ENCODE measurements around the gene ZNF474.
"Not testable (repeated sequence)": the region's sequence is repeated elsewhere in the genome, so short reads cannot be mapped to it uniquely, and the experiment has no call there.

Gene ZNF474

DNA sequence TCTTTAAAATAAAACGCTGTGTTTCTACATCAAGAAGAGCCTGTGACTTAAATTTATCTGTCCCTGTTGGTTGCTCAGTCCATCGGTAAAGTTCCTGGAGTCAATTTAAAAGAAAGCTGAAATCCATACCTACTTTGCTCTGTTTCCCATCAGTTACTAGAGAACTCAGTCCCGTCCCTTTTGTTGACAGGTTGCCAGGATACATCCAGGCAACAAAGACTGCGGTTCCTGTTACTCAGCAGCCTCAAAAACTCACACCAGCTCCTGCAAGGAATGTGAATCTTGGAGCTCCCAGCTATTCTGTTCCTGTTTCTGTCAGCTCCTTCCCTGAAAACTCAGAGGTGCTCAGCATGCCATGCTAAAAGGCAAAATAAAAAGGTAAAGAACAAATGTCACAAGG, at the start of gene ZNF474:
ZNF474 (plus strand) TSS at position 241 of the 400 bp plus-strand sequence. CDS start 22,445 bp downstream, outside the sequence.
- no peak for FAIRE-seq
- no peak for DNase-seq (ENCODE audit: insufficient read length, low spot score)

DNA sequence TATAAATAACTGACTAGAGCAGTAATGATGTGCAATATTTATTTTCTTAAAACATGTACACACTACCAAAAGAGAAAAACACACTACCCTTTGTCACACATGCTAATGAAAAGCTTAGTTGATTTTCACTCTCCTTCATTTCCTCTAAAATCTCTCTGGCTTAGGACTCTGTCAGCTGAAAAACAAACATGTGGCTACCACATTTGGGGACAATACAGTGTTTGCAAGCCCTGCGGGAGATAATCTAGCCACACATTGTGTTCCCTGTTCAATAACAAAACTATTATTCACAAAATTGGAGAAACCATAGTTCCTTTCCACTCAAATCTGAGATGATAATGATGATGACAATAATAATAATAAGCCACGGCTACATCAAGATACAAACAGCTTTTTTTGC, 47.8 kb upstream of the ZNF474 start:
- no peak for FAIRE-seq
- DNase-seq (ENCODE audit: insufficient read length, low spot score) = no peak

GRCh38 chr5:122083535-122083934, 45.8 kb upstream of the ZNF474 start:
- DNase-seq (ENCODE audit: insufficient read length, low spot score) (no peak), FAIRE-seq (no peak)

DNA sequence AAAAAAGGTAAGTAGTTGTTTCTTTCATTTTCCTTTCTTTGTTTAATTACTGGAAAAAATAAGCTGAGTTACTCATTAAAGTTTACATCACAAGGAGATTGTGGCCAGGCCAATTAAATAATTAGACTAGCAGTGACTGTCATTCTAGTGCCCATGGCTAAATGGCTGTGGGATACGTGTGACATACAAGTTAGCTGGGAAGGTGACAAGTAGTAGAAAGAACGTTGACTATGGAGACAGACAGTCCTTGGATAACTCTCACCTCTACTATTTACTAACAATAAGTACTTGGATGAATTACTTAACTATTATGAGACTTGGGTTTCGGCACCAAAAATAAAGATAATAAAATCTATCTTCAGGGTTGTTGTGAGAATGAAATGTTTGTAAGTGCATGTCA, 44.3 kb upstream of the ZNF474 start:
- no peak for FAIRE-seq
- DNase-seq (ENCODE audit: insufficient read length, low spot score) = no peak

GRCh38 chr5:122089096-122090013, 40.0 kb upstream of the ZNF474 start:
- DNase-seq (ENCODE audit: insufficient read length, low spot score) (no peak), FAIRE-seq (no peak)

GRCh38 chr5:122091936-122092600, 37.3 kb upstream of the ZNF474 start:
- no peak for FAIRE-seq
- DNase-seq (ENCODE audit: insufficient read length, low spot score) = no peak

- no peak for DNase-seq (ENCODE audit: insufficient read length, low spot score)
- FAIRE-seq = no peak
Observed at GRCh38 chr5:122093415-122094180, 35.7 kb upstream of the ZNF474 start.

DNA sequence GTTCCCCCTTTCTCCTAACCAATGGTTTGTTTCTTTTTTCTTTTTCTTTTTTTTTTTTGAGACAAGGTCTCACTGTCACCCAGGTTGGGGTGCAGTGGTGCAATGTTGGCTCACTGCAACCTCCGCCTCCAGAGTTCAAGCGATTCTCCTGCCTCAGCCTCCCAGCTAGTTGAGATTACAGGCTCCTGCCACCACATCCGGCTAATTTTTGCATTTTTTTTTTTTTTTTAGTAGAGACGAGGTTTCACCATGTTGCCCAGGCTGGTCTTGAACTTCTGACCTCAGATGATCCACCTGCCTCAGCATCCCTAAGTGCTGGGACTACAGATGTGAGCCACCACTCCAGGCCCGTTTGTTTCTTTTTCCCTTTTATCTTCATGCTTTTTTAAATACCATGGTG, 35.1 kb upstream of the ZNF474 start:
- DNase-seq (ENCODE audit: insufficient read length, low spot score); FAIRE-seq: not testable (repeated sequence)

- FAIRE-seq (no peak), DNase-seq (ENCODE audit: insufficient read length, low spot score) (no peak)
Observed at GRCh38 chr5:122095158-122095557, 34.2 kb upstream of the ZNF474 start.

DNA sequence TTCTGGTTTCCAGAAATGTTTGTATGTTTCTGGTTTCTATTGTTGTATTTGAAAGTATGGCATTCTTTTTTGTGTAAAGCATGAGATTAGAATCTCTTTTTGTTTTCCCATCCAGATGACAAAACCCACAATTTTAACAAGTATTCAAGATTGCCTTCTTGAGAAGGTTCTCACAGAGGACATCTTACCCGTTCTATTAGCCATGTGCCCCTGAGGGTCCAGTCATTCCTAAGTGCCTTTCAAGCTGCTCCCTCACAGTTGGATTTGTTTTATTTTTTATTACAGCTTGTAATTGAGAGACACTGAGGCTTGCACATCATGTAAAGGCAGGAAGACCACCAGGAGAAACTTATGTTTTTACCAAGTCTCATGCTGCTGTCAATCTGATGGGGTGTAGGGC, 32.0 kb upstream of the ZNF474 start:
- DNase-seq (ENCODE audit: insufficient read length, low spot score) (no peak), FAIRE-seq (no peak)

DNA sequence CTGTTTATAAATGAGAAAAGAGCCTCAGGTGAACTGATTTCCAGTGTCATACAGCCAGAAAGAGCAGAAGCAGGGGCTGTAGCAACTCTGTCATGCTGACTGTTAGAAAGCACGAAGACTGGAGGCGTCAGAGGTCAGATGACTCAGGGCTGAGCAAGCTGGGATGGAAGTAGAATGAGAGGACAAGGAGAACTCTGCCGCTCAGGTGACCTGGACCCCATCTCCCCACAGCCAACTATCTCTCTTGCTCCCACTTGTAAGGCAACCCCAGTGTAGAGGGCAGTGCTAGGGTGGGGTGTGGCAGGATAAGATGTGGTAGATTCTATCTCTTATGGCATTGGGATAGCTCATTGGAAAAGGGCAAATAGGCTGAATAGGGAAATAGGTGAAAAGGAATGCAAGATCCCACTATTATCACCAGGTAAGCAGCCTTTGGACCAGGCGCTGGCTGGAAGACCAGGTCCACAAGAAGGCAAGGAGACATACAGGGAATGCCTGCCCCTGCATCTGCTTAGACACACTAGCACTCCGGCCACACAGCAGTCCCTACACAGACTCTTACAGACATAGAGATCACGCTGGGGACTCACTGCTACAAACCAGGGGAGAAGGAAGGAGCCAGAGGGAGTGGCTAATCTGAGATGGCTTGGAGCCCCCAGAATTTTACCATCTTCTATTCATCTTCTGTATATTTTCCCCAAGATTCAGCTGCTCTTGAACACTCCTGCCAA, 30.1 kb upstream of the ZNF474 start:
- DNase-seq (ENCODE audit: insufficient read length, low spot score) (no peak), FAIRE-seq (no peak)

- peak; percentile 81 for FAIRE-seq
- no peak for DNase-seq (ENCODE audit: insufficient read length, low spot score)
Observed at GRCh38 chr5:122101636-122102285, 27.6 kb upstream of the ZNF474 start.

DNA sequence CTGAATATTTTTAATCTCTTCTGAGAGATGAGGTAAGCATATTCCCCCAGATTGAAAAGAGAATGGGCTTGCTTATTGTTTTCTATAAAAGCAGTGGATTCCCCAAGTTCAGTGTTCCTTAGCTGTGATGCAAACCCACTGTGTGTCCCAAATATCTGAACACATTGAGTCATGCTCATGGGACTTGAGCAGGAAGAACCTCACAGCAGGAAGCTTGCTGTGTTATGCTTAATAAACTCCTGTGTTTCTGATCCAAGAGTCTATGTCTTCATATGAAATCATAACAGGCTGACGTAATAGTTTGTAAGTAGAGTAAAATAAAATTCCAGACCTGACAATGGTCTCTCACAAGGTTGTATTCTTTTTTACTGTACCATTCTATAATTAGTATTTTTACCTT, 26.5 kb upstream of the ZNF474 start:
- FAIRE-seq (no peak), DNase-seq (ENCODE audit: insufficient read length, low spot score) (no peak)

DNA sequence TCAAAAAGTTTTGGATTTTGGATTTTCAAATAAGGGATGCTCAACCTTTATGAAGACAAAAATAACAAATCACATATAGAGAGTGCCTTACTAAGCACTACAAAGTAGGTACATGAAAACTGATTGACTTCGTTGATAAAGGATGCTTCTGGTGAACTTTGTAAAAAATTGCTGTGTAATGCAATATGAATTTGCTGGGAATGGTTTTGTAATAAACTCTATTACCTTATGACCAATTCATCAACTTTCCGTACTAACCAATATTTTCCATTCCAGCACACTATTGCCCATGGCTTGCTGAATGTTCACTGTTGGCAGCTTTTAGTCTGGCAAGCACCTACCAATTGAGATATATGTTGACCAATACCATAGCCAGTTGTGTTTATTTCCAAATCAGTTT, 23.4 kb upstream of the ZNF474 start:
- DNase-seq (ENCODE audit: insufficient read length, low spot score) = no peak
- no peak for FAIRE-seq

DNA sequence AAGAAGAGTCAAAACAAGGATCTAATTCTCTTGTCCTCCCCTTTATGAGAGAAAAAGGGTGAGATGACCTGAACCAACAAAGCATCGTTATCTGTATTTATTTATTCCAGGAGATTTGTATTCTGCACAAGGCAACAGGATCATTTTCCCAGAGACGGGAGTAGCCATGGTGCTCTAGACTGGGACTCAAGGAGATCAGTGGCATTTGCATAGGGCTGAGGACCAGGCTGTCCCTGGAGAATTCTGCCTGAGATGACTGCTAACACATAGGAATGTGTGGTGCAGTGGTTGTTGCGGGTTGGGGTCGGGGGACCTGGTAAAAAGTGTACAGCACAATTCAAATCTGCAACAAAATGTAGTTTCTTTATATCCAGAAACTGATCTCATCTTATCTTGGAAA, 22.3 kb upstream of the ZNF474 start:
- no peak for FAIRE-seq
- no peak for DNase-seq (ENCODE audit: insufficient read length, low spot score)

DNA sequence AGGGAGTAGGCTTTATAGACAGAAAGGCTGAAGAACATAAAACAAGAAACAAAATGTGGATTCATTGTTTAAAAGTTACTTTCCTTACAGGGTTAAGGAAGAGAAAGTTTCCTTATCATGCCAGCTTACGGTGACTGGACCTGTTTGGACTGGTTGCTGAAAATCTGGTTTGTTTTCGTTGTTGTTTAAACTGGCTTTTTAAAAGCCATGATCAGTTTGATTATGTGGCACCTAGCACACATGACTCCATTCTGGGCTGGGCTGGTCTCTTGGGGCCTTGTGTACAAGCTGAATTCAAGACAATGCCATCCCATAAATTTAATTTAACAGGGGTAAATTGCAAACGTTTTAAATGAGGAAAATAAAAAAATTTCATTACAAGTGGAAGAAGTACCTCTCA, 18.4 kb upstream of the ZNF474 start:
- DNase-seq (ENCODE audit: insufficient read length, low spot score) = no peak
- no peak for FAIRE-seq

GRCh38 chr5:122111460-122111859, 17.9 kb upstream of the ZNF474 start:
- no peak for FAIRE-seq
- DNase-seq (ENCODE audit: insufficient read length, low spot score) = no peak

DNA sequence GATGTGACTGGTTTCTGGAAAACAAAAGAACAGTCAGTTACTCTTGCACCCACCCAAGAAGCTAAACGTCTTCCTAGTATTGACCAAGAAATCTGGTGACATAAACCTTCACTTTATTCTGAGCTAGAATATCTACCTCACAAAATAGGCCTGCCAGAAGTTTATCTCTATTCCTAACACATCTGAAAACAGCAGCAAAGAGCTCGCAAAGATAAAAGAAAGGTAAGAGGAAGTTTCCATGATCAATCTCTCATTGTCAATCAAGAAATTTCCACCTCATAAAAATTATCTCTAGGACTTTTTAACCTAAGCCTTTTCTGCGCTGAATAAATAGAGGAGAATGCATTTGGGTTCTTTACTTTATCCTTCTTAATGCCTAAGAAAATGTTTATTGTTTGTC, 17.3 kb upstream of the ZNF474 start:
- no peak for FAIRE-seq

DNA sequence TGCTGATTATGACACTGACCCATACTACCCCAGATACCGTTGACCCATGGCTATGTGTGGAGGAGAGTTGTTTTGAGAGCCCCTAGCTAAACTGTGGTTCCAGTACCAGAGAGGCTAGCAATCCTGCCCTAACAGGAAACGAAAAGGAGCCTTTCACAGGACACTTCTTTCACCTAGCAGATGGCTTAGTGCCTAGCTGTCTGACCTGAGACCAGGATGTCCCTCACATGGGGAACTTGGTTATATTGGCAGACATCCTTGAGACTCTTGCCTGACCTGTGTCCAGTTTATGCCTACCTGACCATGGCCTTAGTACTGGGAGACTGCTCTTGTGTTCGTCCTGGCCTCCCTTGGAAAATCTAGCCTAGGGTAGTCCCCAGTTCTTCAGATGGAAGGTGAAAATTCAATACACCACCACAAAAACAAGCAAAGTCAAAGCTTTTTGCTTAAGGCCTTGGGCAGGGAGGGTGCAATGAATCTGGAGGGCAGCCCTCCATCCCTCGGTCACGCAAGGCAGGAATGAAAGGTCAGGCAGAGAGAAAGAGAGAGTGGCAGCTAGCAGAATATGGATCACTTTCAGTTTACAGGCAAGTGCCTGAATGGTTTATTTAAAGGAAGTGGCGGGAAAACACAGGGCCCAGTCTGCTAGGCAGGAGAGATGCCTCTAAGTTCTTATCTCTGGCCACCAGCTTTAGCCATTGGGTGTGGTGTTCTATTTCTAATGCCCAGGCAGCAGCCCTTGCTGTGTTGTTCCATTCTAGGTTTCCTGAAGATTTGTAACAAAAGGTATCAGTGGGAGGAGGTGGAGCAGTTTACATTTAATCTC, 16.4 kb upstream of the ZNF474 start:
- DNase-seq (ENCODE audit: insufficient read length, low spot score) = no peak
- no peak for FAIRE-seq

More for the DNA sequence above, 17.3 kb upstream of the ZNF474 start:
- no peak for DNase-seq (ENCODE audit: insufficient read length, low spot score)

Data from GM19239 (cell line).